CD14-positive monocyte (primary cell): ENCODE measurements around the gene EIF1AD. TPM values are rescaled to one million over a fixed set of nuclear protein-coding genes. Genes with fewer than 3 reads are reported as not detected.
A peak's percentile ranks its signal among the peaks of the same experiment; 100 is the strongest.

Experiments
- DNase-seq, 3 donors: peaks; one replicate each; pipeline ENCODE4 v3.0.0-alpha.2; 2011 to 2022
- H2AFZ ChIP-seq: 2 replicates; pipeline ENCODE4 v1.6.0; 2012; ENCODE audit warnings: mild to moderate bottlenecking, low read depth, low read length, inconsistent platforms; ENCODE audit not compliant: insufficient read depth, poor library complexity, severe bottlenecking
- H3K27ac ChIP-seq, 2 donors: 1 replicate in 1 of 2; 2 replicates in 1 of 2; pipeline ENCODE4 v1.5.1; 2012 to 2013; ENCODE audit warnings: low read length in 2 of 2, control low read depth in 1 of 2, inconsistent platforms in 1 of 2, low read depth in 1 of 2, mild to moderate bottlenecking in 1 of 2
- H3K27me3 ChIP-seq, 2 donors: one replicate each; pipeline versions ENCODE4 v1.6.0 to v1.6.1; 2011 to 2013; ENCODE audit warnings: low read length in 2 of 2; ENCODE audit not compliant: control insufficient read depth in 2 of 2, insufficient read depth in 2 of 2
- H3K36me3 ChIP-seq, 2 donors: replicated peaks in 1 of 2; 1 replicate in 1 of 2; 2 replicates in 1 of 2; pipeline versions ENCODE4 v1.5.1 to v1.6.1; 2012 to 2013; ENCODE audit warnings: low read length in 2 of 2, control low read depth in 1 of 2, inconsistent platforms in 1 of 2, mild to moderate bottlenecking in 1 of 2; ENCODE audit not compliant: insufficient read depth in 2 of 2, control insufficient read depth in 1 of 2
- H3K4me1 ChIP-seq, 2 donors: 1 replicate in 1 of 2; 2 replicates in 1 of 2; pipeline versions ENCODE4 v1.5.1 to v1.6.1; 2012 to 2013; ENCODE audit warnings: low read length in 2 of 2, control low read depth in 1 of 2, inconsistent platforms in 1 of 2, mild to moderate bottlenecking in 1 of 2, moderate library complexity in 1 of 2; ENCODE audit not compliant: insufficient read depth in 2 of 2, control insufficient read depth in 1 of 2
- H3K4me2 ChIP-seq: replicated peaks from 2 replicates; pipeline ENCODE3; 2012; ENCODE audit warnings: low read length, moderate library complexity, mild to moderate bottlenecking; ENCODE audit not compliant: poor library complexity, severe bottlenecking; ENCODE audit errors: extremely low read depth
- H3K4me3 ChIP-seq, 3 experiments: fragments of 200-600 bp in 1 of 3; sonication (generic) in 1 of 3; replicated peaks in 1 of 3; 1 replicate in 2 of 3; 2 replicates in 1 of 3; pipeline ENCODE4 v1.5.1; 2011 to 2013; ENCODE audit warnings: low read length in 3 of 3, mild to moderate bottlenecking in 3 of 3, control low read depth in 2 of 3, low read depth in 2 of 3, inconsistent platforms in 1 of 3, moderate library complexity in 1 of 3
- H3K79me2 ChIP-seq: 2 replicates; pipeline ENCODE4 v1.6.0; 2012; ENCODE audit warnings: mild to moderate bottlenecking, control low read depth, inconsistent platforms, low read length, moderate library complexity; ENCODE audit not compliant: insufficient read depth
- H3K9ac ChIP-seq: 2 replicates; pipeline ENCODE4 v1.6.0; 2017; ENCODE audit warnings: low read length, mild to moderate bottlenecking; ENCODE audit not compliant: insufficient read depth, poor library complexity, severe bottlenecking
- H3K9me3 ChIP-seq, 2 donors: replicated peaks in 1 of 2; 1 replicate in 1 of 2; 2 replicates in 1 of 2; pipeline versions ENCODE4 v1.5.1 to v1.6.1; 2012 to 2013; ENCODE audit warnings: low read length in 2 of 2, control low read depth in 1 of 2; ENCODE audit not compliant: control insufficient read depth in 1 of 2, insufficient read depth in 1 of 2
- H4K20me1 ChIP-seq: 2 replicates; pipeline ENCODE4 v1.6.0; 2012; ENCODE audit warnings: mild to moderate bottlenecking, low read length, control low read depth, moderate library complexity; ENCODE audit not compliant: insufficient read depth
- H3K27ac Mint-ChIP-seq, 7 donors: one replicate each; pipeline ENCODE4 v1.8.0; 2020; ENCODE audit warnings: mild to moderate bottlenecking in 7 of 7, mixed read lengths in 7 of 7, moderate library complexity in 6 of 7, inconsistent platforms in 2 of 7
- H3K27me3 Mint-ChIP-seq, 3 donors: one replicate each; pipeline ENCODE4 v1.8.0; 2021 to 2022; ENCODE audit warnings: low read depth in 3 of 3, mild to moderate bottlenecking in 3 of 3, mixed read lengths in 3 of 3, moderate library complexity in 3 of 3, inconsistent platforms in 1 of 3
- H3K36me3 Mint-ChIP-seq, 2 donors: one replicate each; pipeline ENCODE4 v1.8.0; 2020; ENCODE audit warnings: mixed read lengths in 2 of 2, inconsistent platforms in 1 of 2, mild to moderate bottlenecking in 1 of 2
- H3K4me1 Mint-ChIP-seq: one replicate; pipeline ENCODE4 v1.8.0; 2020; ENCODE audit warnings: mild to moderate bottlenecking, mixed read lengths
- H3K4me3 Mint-ChIP-seq, 2 donors: one replicate each; pipeline ENCODE4 v1.8.0; 2020; ENCODE audit warnings: mild to moderate bottlenecking in 2 of 2, mixed read lengths in 2 of 2, moderate library complexity in 1 of 2
- H3K9me3 Mint-ChIP-seq, 7 donors: one replicate each; pipeline ENCODE4 v1.8.0; 2020 to 2022; ENCODE audit warnings: mixed read lengths in 7 of 7, mild to moderate bottlenecking in 6 of 7, moderate library complexity in 6 of 7, inconsistent platforms in 2 of 7
- CTCF ChIP-seq: fragments of 200-600 bp; IDR thresholded peaks from one replicate; pipeline ENCODE4 v1.8.0; 2022; ENCODE audit warnings: antibody characterized with exemption, mild to moderate bottlenecking
- WGBS: methylation state at CpG from one replicate; pipeline ENCODE4 v1.1.5; 2013; ENCODE audit warnings: missing lambda C conversion rate; ENCODE audit not compliant: insufficient coverage; 5-methylcytosine and 5-hydroxymethylcytosine counted together
- intact Hi-C, 2 donors: fragments of 100-400 bp; cut with micrococcal nuclease; formaldehyde crosslinking; loops; one replicate each; pipeline versions ENCODE4 v1.15.0 to v1.15.1; 2023
- polyA plus RNA-seq, 3 donors: library from polyadenylated mRNA; depleted of rRNA in 1 of 3; unstranded in 2 of 3; stranded (reverse) in 1 of 3; fragments of 300-500 nt in 2 of 3; fragments of >200 nt in 1 of 3; fragmentation: Illumina TruSeq in 2 of 3; gene quantifications; 1 replicate in 2 of 3; 2 replicates in 1 of 3; pipeline ENCODE4 v1.2.3, GENCODE V29; 2012 to 2021

Gene EIF1AD
- polyA plus RNA-seq, 3 donors = 16.4 to 23.1 (median 18.2) TPM

GRCh38 chr11:65961267-65962140 lies 40.5 kb downstream of the EIF1AD start, which contains the start of gene SART1:
Gene SART1 (plus strand): TSS chr11:65961734. CDS start chr11:65961781, 47 bp downstream.
- Mint-ChIP-seq H3K27me3 (peaks cover 0 to 2% (median 2%) of the 10 kb centered on the region in 3 donors), H3K4me1 (peaks cover 31% of the 10 kb centered on the region), H3K9me3 (peaks cover 0 to 2% (median 0%) of the 10 kb centered on the region in 7 donors), H3K4me3 (peak within 1 kb of the TSS; percentile 91 to 95), H3K36me3 (peaks cover 33 to 35% of the 10 kb centered on the region in 2 donors), H3K27ac (peak within 1 kb of the TSS; percentile 95 to 99 (median 97))
- H3K9ac ChIP-seq = peak within 1 kb of the TSS; percentile 94
- no peak for TF ChIP-seq CTCF
- peak within 1 kb of the TSS; percentile 72 for H3K4me2 ChIP-seq
- H3K4me3 ChIP-seq = peak within 1 kb of the TSS; percentile 74 to 97 (median 87)
- H3K79me2 ChIP-seq = peaks cover 35% of the 10 kb centered on the region
- no peaks in the 10 kb centered on the region for H3K9me3 ChIP-seq
- peak within 1 kb of the TSS; percentile 80 to 92 for H3K27ac ChIP-seq
- WGBS = under 1% methylated on average over 91 of the region's 97 CpGs
- DNase-seq = peak; percentile 94 to 97 (median 97)
- no peaks in the 10 kb centered on the region for H3K27me3 ChIP-seq
- peak within 1 kb of the TSS; percentile 90 for H2AFZ ChIP-seq
- intact Hi-C loops = loop anchor here (1.0 to 5.0 kb wide), 5 partner anchors 39 to 73 kb away; partner anchors contain the start of genes BANF1 (in 2 of the 2), EIF1AD (in 2 of the 2), C11orf68 (in 1 of the 2) and DRAP1 (in 1 of the 2)
- peaks cover 10% of the 10 kb centered on the region for H4K20me1 ChIP-seq
- peaks cover 18 to 30% of the 10 kb centered on the region in 2 donors for H3K4me1 ChIP-seq
- peaks cover 26 to 32% of the 10 kb centered on the region in 2 donors for H3K36me3 ChIP-seq

GRCh38 chr11:65960824-65961266 lies 41.1 kb downstream of the EIF1AD start:
- Mint-ChIP-seq H3K9me3 (peaks cover 0 to 2% (median 0%) of the 10 kb centered on the region in 7 donors), H3K27ac (peak overlapping the region; percentile 95 to 99 (median 97)), H3K36me3 (peaks cover 26 to 28% of the 10 kb centered on the region in 2 donors), H3K4me1 (peaks cover 31% of the 10 kb centered on the region), H3K27me3 (peaks cover 0 to 2% (median 2%) of the 10 kb centered on the region in 3 donors), H3K4me3 (peak overlapping the region; percentile 91 to 95)
- no peak for DNase-seq
- Histone ChIP-seq H3K27me3 (no peaks in the 10 kb centered on the region), H3K36me3 (peaks cover 20 to 25% of the 10 kb centered on the region in 2 donors), H3K4me3 (peak overlapping the region; percentile 74 to 97 (median 87)), H3K27ac (peak overlapping the region; percentile 80 to 92), H3K4me1 (peaks cover 18 to 31% of the 10 kb centered on the region in 2 donors), H2AFZ (peak overlapping the region; percentile 90), H4K20me1 (peaks cover 10% of the 10 kb centered on the region), H3K9ac (peak overlapping the region; percentile 94), H3K79me2 (peaks cover 35% of the 10 kb centered on the region), H3K4me2 (peak overlapping the region; percentile 72), H3K9me3 (no peaks in the 10 kb centered on the region)
- TF ChIP-seq CTCF = no peak
- WGBS = 68% methylated on average over 7 of the region's 16 CpGs
- intact Hi-C loops = loop anchor here (1.0 to 5.0 kb wide), 4 partner anchors 39 to 72 kb away; partner anchors contain the start of genes BANF1 (in 1 of the 2), C11orf68 (in 1 of the 2), DRAP1 (in 1 of the 2) and EIF1AD (in 1 of the 2)
